Bronchial epithelial cell (primary cell): ENCODE data around the gene SLC12A8. TPM values are rescaled to one million over a fixed set of nuclear protein-coding genes. Genes with fewer than 3 reads are reported as not detected.

Source experiments
- DNase-seq: peaks from one replicate; pipeline ENCODE4 v3.0.0-alpha.2; 2010; ENCODE audit warnings: low read depth
- FAIRE-seq: peaks from 2 replicates; lab custom pipeline; 2011; peaks lifted over from hg19 to GRCh38; lab: Jason Lieb, UNC
- H3K27me3 ChIP-seq: 2 replicates; pipeline ENCODE4 v1.5.1; 2011; ENCODE audit warnings: low read length; ENCODE audit not compliant: control insufficient read depth, insufficient read depth
- H3K36me3 ChIP-seq: 2 replicates; pipeline ENCODE4 v1.5.1; 2011; ENCODE audit warnings: low read length; ENCODE audit not compliant: control insufficient read depth, insufficient read depth
- H3K4me3 ChIP-seq: 2 replicates; pipeline ENCODE4 v1.5.1; 2011; ENCODE audit warnings: mild to moderate bottlenecking, low read depth, low read length, control low read depth
- CTCF ChIP-seq: IDR thresholded peaks from 2 replicates; pipeline ENCODE4 v1.5.1; 2011; ENCODE audit warnings: mild to moderate bottlenecking, moderate library complexity, low read length, control low read depth, inconsistent platforms; ENCODE audit not compliant: insufficient read depth, severe bottlenecking
- total RNA-seq: library from RNA; depleted of rRNA; stranded (reverse); fragments of >200 nt; gene quantifications from 2 replicates; pipeline ENCODE4 v1.2.1, GENCODE V29; 2014

The SLC12A8 gene
- total RNA-seq, 1 donor from 2014 or later = 19.2 TPM

- DNase-seq (no peak), FAIRE-seq (no peak)
- Histone ChIP-seq H3K4me3 (no peak overlapping the region), H3K36me3 (no peaks in the 10 kb centered on the region), H3K27me3 (no peaks in the 10 kb centered on the region)
- TF ChIP-seq CTCF = no peak
Observed at GRCh38 chr3:125069968-125070745, 142.4 kb downstream of the SLC12A8 start.

- Histone ChIP-seq H3K36me3 (no peaks in the 10 kb centered on the region), H3K4me3 (no peak overlapping the region), H3K27me3 (no peaks in the 10 kb centered on the region)
- DNase-seq (no peak), FAIRE-seq (no peak)
- TF ChIP-seq CTCF = no peak
Observed at GRCh38 chr3:125069452-125069851, 143.1 kb downstream of the SLC12A8 start.

GRCh38 chr3:125068265-125068664, 144.3 kb downstream of the SLC12A8 start:
- no peak for DNase-seq
- Histone ChIP-seq H3K36me3 (no peaks in the 10 kb centered on the region), H3K27me3 (no peaks in the 10 kb centered on the region), H3K4me3 (no peak overlapping the region)
- FAIRE-seq = no peak
- no peak for TF ChIP-seq CTCF

- FAIRE-seq (no peak), DNase-seq (peak; percentile 64)
- Histone ChIP-seq H3K4me3 (no peak overlapping the region), H3K36me3 (no peaks in the 10 kb centered on the region), H3K27me3 (no peaks in the 10 kb centered on the region)
- TF ChIP-seq CTCF = no peak
Observed at GRCh38 chr3:125067225-125067624, 145.3 kb downstream of the SLC12A8 start.

GRCh38 chr3:125062904-125063618, 149.5 kb downstream of the SLC12A8 start:
- Histone ChIP-seq H3K27me3 (no peaks in the 10 kb centered on the region), H3K4me3 (no peak overlapping the region), H3K36me3 (no peaks in the 10 kb centered on the region)
- FAIRE-seq (no peak), DNase-seq (peak; percentile 88)
- no peak for TF ChIP-seq CTCF
